K562 (cell line): Measurements from ENCODE around the gene TXNL4A. TPM values are rescaled to one million over a fixed set of nuclear protein-coding genes. Genes with fewer than 3 reads are reported as not detected.

Experiments used
- BRCA1 ChIP-seq, 2 experiments: fragments of 450-650 bp in 1 of 2; sonication (generic) in 1 of 2; formaldehyde crosslinking in 1 of 2; IDR thresholded peaks; 2 replicates each; pipeline versions ENCODE4 v1.5.0 to v1.6.1; 2017 to 2020; ENCODE audit warnings: mild to moderate bottlenecking in 1 of 2, missing genetic modification reagents in 1 of 2
- IRF1 ChIP-seq: sonication (generic); formaldehyde crosslinking; IDR thresholded peaks from 2 replicates; pipeline ENCODE4 v1.8.0; 2022; ENCODE audit warnings: missing genetic modification reagents, mild to moderate bottlenecking, borderline replicate concordance
- SOX6 ChIP-seq: fragments of 450-650 bp; IDR thresholded peaks from 2 replicates; pipeline ENCODE4 v1.6.1; 2014; ENCODE audit warnings: mild to moderate bottlenecking
- ZNF407 ChIP-seq: fragments of 450-650 bp; IDR thresholded peaks from 2 replicates; pipeline ENCODE4 v1.6.1; 2016; ENCODE audit warnings: low read depth
- polyA plus RNA-seq, 8 experiments: library from polyadenylated mRNA; depleted of rRNA in 4 of 8; stranded (reverse) in 5 of 8; unstranded in 3 of 8; fragments of >200 nt; fragmentation: Nextera tagmentation in 2 of 8; fragmentation: Illumina TruSeq in 1 of 8; extraction: Ambion mirVana in 2 of 8; extraction: Trizol in 1 of 8; gene quantifications; 2 replicates each; pipeline versions ENCODE4 v1.2.1 to v1.2.3, GENCODE V29; 2011 to 2014; ENCODE audit warnings: inconsistent platforms in 1 of 8, missing spikeins in 1 of 8
- total RNA-seq, 7 experiments: library from RNA; depleted of rRNA in 6 of 7; stranded (reverse); fragments of >200 nt in 6 of 7; fragmentation: Illumina TruSeq in 2 of 7; extraction: Trizol in 2 of 7; gene quantifications; 2 replicates each; pipeline versions ENCODE4 v1.2.1 to v1.2.3, GENCODE V29; 2011 to 2021; ENCODE audit warnings: low replicate concordance in 1 of 7
- TF ChIP-seq, protein P1 (sequence below): sonication (generic); formaldehyde crosslinking; IDR thresholded peaks from 2 replicates; pipeline ENCODE4 v1.8.0; 2022; ENCODE audit warnings: mild to moderate bottlenecking, missing genetic modification reagents

TXNL4A gene
- total and polyA plus RNA-seq, 9 of the 15 experiments (the other 6 are each of a cell fraction or from before 2014, with no cell fraction given) = 27.0 to 132 (median 87.5) TPM

DNA sequence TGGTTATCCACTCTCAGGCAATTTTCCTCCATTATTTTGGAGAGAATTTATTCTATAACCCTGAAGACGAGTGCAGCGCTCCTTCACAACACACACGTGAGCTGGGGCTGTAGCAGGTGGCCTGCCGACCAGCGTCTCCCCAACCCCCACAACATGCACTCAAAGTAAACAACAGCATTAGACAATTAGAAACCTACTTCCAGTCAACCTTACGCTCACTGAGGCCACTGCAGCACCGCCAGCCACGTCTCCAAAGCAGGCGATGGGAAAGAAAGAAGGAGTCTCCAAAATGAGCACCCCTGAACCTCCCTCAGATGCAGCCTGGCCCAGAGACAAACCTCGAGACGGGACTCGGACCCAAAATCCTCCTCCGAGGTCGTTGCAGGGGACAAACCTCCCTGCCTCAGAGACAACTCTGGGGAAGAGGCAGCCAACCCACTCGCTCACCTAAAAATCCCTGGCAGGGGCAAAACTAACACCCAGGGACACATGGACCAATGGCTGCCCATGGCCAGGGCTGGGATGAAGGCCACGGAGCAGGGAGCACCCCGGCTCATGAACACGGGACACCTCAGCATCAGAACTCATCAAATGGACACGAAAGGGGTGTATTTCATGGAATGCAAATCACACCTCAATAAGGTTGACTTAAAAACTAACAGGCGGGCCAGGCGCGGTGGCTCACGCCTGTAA lies 39.5 kb downstream of the TXNL4A start (continued):
- TF ChIP-seq BRCA1 (IDR thresholded peaks at IDR 0.05) (no peak), BRCA1 (CRISPR knock-in tag; IDR thresholded peaks at IDR 0.05) (no peak), SOX6 (no peak), IRF1 (CRISPR knock-in tag) (no peak), ZNF407 (no peak)
- TF ChIP-seq, protein P1, sequence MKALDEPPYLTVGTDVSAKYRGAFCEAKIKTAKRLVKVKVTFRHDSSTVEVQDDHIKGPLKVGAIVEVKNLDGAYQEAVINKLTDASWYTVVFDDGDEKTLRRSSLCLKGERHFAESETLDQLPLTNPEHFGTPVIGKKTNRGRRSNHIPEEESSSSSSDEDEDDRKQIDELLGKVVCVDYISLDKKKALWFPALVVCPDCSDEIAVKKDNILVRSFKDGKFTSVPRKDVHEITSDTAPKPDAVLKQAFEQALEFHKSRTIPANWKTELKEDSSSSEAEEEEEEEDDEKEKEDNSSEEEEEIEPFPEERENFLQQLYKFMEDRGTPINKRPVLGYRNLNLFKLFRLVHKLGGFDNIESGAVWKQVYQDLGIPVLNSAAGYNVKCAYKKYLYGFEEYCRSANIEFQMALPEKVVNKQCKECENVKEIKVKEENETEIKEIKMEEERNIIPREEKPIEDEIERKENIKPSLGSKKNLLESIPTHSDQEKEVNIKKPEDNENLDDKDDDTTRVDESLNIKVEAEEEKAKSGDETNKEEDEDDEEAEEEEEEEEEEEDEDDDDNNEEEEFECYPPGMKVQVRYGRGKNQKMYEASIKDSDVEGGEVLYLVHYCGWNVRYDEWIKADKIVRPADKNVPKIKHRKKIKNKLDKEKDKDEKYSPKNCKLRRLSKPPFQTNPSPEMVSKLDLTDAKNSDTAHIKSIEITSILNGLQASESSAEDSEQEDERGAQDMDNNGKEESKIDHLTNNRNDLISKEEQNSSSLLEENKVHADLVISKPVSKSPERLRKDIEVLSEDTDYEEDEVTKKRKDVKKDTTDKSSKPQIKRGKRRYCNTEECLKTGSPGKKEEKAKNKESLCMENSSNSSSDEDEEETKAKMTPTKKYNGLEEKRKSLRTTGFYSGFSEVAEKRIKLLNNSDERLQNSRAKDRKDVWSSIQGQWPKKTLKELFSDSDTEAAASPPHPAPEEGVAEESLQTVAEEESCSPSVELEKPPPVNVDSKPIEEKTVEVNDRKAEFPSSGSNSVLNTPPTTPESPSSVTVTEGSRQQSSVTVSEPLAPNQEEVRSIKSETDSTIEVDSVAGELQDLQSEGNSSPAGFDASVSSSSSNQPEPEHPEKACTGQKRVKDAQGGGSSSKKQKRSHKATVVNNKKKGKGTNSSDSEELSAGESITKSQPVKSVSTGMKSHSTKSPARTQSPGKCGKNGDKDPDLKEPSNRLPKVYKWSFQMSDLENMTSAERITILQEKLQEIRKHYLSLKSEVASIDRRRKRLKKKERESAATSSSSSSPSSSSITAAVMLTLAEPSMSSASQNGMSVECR (CRISPR knock-in tag) = no peak
- TF ChIP-seq, all 486 proteins: peak for 0
